ENCODE data around the gene ANKRD63. TPM values are rescaled to one million over a fixed set of nuclear protein-coding genes. Genes with fewer than 3 reads are reported as not detected.

ANKRD63 gene
- total and polyA plus RNA-seq, 2 of the 13 experiments (the other 11 are each of a cell fraction or from before 2014, with no cell fraction given), result not detected

DNA sequence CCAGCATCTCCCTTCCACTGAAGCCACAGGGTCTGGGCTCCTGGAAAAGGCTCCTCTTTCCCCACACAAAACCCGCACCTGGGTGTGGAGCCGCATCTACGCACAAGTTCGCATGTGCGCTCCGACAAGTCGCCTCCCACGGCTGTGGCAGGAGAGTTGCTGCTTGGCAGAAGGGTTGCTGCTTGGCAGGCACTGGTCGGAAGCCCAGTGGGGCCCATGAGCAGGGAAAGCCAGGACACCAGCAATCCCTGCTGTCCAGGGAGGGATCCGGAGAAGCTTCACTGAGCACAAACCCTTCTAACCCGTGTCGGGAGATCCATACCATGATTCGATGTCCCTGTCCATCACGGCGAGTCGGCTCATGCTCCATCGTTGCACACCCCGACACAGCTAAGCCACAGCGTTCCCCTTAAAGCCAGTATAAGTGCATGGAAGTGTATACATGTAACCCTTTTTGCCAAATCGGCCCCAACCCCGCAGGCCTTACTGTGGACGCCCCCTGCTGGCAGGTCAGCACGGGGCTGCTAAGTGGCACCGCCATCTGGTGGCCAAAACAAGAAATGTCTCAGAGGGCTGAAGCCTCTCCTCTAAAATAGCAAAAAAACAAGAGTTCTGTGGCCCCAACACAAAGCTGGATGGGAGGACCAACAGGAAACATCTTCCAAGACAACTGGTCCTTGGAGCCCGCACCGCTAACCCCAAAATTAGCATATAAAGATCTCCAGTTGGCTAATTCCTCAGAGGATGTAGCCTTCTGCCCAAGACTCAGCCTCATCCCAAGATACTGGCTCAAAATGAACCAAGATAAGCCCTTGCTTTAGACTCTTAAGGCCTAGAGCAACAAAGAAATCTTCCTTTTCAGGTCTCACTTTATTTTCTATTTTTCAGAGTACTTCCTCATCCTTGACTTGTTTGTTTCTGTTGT is 8.3 kb downstream of the ANKRD63 start (continued):
- TF ChIP-seq, protein P1, sequence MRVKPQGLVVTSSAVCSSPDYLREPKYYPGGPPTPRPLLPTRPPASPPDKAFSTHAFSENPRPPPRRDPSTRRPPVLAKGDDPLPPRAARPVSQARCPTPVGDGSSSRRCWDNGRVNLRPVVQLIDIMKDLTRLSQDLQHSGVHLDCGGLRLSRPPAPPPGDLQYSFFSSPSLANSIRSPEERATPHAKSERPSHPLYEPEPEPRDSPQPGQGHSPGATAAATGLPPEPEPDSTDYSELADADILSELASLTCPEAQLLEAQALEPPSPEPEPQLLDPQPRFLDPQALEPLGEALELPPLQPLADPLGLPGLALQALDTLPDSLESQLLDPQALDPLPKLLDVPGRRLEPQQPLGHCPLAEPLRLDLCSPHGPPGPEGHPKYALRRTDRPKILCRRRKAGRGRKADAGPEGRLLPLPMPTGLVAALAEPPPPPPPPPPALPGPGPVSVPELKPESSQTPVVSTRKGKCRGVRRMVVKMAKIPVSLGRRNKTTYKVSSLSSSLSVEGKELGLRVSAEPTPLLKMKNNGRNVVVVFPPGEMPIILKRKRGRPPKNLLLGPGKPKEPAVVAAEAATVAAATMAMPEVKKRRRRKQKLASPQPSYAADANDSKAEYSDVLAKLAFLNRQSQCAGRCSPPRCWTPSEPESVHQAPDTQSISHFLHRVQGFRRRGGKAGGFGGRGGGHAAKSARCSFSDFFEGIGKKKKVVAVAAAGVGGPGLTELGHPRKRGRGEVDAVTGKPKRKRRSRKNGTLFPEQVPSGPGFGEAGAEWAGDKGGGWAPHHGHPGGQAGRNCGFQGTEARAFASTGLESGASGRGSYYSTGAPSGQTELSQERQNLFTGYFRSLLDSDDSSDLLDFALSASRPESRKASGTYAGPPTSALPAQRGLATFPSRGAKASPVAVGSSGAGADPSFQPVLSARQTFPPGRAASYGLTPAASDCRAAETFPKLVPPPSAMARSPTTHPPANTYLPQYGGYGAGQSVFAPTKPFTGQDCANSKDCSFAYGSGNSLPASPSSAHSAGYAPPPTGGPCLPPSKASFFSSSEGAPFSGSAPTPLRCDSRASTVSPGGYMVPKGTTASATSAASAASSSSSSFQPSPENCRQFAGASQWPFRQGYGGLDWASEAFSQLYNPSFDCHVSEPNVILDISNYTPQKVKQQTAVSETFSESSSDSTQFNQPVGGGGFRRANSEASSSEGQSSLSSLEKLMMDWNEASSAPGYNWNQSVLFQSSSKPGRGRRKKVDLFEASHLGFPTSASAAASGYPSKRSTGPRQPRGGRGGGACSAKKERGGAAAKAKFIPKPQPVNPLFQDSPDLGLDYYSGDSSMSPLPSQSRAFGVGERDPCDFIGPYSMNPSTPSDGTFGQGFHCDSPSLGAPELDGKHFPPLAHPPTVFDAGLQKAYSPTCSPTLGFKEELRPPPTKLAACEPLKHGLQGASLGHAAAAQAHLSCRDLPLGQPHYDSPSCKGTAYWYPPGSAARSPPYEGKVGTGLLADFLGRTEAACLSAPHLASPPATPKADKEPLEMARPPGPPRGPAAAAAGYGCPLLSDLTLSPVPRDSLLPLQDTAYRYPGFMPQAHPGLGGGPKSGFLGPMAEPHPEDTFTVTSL (CRISPR knock-in tag; IDR thresholded peaks at IDR 0.05; ENCODE audit: borderline replicate concordance), result no peak
- no peak for TF ChIP-seq TOE1 (CRISPR knock-in tag; IDR thresholded peaks at IDR 0.05)
- no peak for TF ChIP-seq ZNF75D (CRISPR knock-in tag; IDR thresholded peaks at IDR 0.05; ENCODE audit: borderline replicate concordance)
- peak; percentile 67; the same call in 1 of the 2 replicates for TF ChIP-seq IRF2 (CRISPR knock-in tag; IDR thresholded peaks at IDR 0.05)
- TF ChIP-seq RCOR2 (CRISPR knock-in tag; IDR thresholded peaks at IDR 0.05), result 0 out of 2 replicates have a peak, but pooled peaks have one; percentile 33
- TF ChIP-seq SIN3A (IDR thresholded peaks at IDR 0.05; ENCODE audit: borderline replicate concordance, low read depth, low read length), result no peak
- no peak for TF ChIP-seq ZNF761 (CRISPR knock-in tag; conservative IDR thresholded peaks at IDR 0.05)
- TF ChIP-seq ZBTB7B (CRISPR knock-in tag; IDR thresholded peaks at IDR 0.05), result no peak; the same call in 1 of the 2 replicates
- TF ChIP-seq ZNF703 (CRISPR knock-in tag; IDR thresholded peaks at IDR 0.05; ENCODE audit: borderline replicate concordance), result no peak
- TF ChIP-seq SNAPC2 (CRISPR knock-in tag; IDR thresholded peaks at IDR 0.05), result no peak
- TF ChIP-seq TEAD3 (CRISPR knock-in tag; optimal IDR thresholded peaks at IDR 0.05; ENCODE audit: borderline replicate concordance), result peak; percentile 49
- TF ChIP-seq ZNF781 (CRISPR knock-in tag; IDR thresholded peaks at IDR 0.05; ENCODE audit: borderline replicate concordance, not compliant biosample characterization), result no peak
- TF ChIP-seq, protein P2, sequence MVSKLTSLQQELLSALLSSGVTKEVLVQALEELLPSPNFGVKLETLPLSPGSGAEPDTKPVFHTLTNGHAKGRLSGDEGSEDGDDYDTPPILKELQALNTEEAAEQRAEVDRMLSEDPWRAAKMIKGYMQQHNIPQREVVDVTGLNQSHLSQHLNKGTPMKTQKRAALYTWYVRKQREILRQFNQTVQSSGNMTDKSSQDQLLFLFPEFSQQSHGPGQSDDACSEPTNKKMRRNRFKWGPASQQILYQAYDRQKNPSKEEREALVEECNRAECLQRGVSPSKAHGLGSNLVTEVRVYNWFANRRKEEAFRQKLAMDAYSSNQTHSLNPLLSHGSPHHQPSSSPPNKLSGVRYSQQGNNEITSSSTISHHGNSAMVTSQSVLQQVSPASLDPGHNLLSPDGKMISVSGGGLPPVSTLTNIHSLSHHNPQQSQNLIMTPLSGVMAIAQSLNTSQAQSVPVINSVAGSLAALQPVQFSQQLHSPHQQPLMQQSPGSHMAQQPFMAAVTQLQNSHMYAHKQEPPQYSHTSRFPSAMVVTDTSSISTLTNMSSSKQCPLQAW (CRISPR knock-in tag; IDR thresholded peaks at IDR 0.05), result peak; percentile 59; the same call in 1 of the 2 replicates
- no peak for TF ChIP-seq TP53 (CRISPR knock-in tag; conservative IDR thresholded peaks at IDR 0.05)
- no peak for TF ChIP-seq TEAD2 (CRISPR knock-in tag; IDR thresholded peaks at IDR 0.05)
- no peak for TF ChIP-seq NCOR1 (IDR thresholded peaks at IDR 0.05; ENCODE audit: borderline replicate concordance, low read length)
- no peak for TF ChIP-seq ZNF556 (CRISPR knock-in tag; IDR thresholded peaks at IDR 0.05; ENCODE audit: borderline replicate concordance)
- no peak for TF ChIP-seq MED8 (CRISPR knock-in tag; IDR thresholded peaks at IDR 0.05; ENCODE audit: insufficient replicate concordance)
- TF ChIP-seq, protein P3, sequence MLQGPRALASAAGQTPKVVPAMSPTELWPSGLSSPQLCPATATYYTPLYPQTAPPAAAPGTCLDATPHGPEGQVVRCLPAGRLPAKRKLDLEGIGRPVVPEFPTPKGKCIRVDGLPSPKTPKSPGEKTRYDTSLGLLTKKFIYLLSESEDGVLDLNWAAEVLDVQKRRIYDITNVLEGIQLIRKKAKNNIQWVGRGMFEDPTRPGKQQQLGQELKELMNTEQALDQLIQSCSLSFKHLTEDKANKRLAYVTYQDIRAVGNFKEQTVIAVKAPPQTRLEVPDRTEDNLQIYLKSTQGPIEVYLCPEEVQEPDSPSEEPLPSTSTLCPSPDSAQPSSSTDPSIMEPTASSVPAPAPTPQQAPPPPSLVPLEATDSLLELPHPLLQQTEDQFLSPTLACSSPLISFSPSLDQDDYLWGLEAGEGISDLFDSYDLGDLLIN (CRISPR knock-in tag; IDR thresholded peaks at IDR 0.05; ENCODE audit: borderline replicate concordance), result no peak
- TF ChIP-seq ZNF136 (CRISPR knock-in tag; IDR thresholded peaks at IDR 0.05; ENCODE audit: low read depth), result no peak
- TF ChIP-seq DMAP1 (CRISPR knock-in tag; IDR thresholded peaks at IDR 0.05), result no peak
- no peak for TF ChIP-seq ZNF468 (CRISPR knock-in tag; IDR thresholded peaks at IDR 0.05)
